Neural progenitor cell (in vitro differentiated cells): ENCODE results near the gene TRMT1. TPM values are rescaled to one million over a fixed set of nuclear protein-coding genes. Genes with fewer than 3 reads are reported as not detected.

Source experiments
- DNase-seq: peaks from one replicate; pipeline ENCODE4 v3.0.0-alpha.2; 2016; ENCODE audit warnings: low spot score
- H2AFZ ChIP-seq: fragments of 200-600 bp; sonication (generic); replicated peaks from 2 replicates; pipeline ENCODE4 v1.6.1; 2016; ENCODE audit warnings: antibody characterized with exemption
- H3F3A ChIP-seq: fragments of 200-600 bp; sonication (generic); 2 replicates; pipeline ENCODE4 v1.6.1; 2016; ENCODE audit warnings: antibody characterized with exemption, low read depth
- H3K27ac ChIP-seq: fragments of 200-600 bp; sonication (generic); 2 replicates; pipeline ENCODE4 v1.5.1; 2016; ENCODE audit warnings: mild to moderate bottlenecking
- H3K27me3 ChIP-seq: fragments of 200-600 bp; sonication (generic); 2 replicates; pipeline ENCODE4 v1.6.1; 2016; ENCODE audit warnings: mild to moderate bottlenecking, moderate library complexity
- H3K36me3 ChIP-seq: fragments of 200-600 bp; sonication (generic); 2 replicates; pipeline ENCODE4 v1.5.1; 2016
- H3K4me1 ChIP-seq: fragments of 200-600 bp; sonication (generic); 2 replicates; pipeline ENCODE4 v1.6.1; 2016; ENCODE audit warnings: mixed run types
- H3K4me2 ChIP-seq: fragments of 200-600 bp; sonication (generic); 2 replicates; pipeline ENCODE4 v1.6.1; 2016
- H3K4me3 ChIP-seq: fragments of 200-600 bp; sonication (generic); 2 replicates; pipeline ENCODE4 v1.5.1; 2016
- H3K79me2 ChIP-seq: fragments of 200-600 bp; sonication (generic); 2 replicates; pipeline ENCODE4 v1.6.1; 2016; ENCODE audit warnings: low read depth
- H3K9ac ChIP-seq: fragments of 200-600 bp; sonication (generic); 2 replicates; pipeline ENCODE4 v1.6.1; 2016
- H3K9me3 ChIP-seq: fragments of 200-600 bp; sonication (generic); 2 replicates; pipeline ENCODE4 v1.5.1; 2016; ENCODE audit warnings: low read depth
- H4K20me1 ChIP-seq: fragments of 200-600 bp; sonication (generic); 2 replicates; pipeline ENCODE4 v1.6.1; 2016; ENCODE audit warnings: low read depth
- H3K27ac Mint-ChIP-seq: 3 replicates; pipeline ENCODE4 v1.8.0; 2021; ENCODE audit warnings: mixed read lengths
- H3K27me3 Mint-ChIP-seq: 2 replicates; pipeline ENCODE4 v1.8.0; 2022; ENCODE audit warnings: low read depth, mild to moderate bottlenecking, inconsistent platforms, moderate library complexity, mixed read lengths; ENCODE audit not compliant: insufficient read depth
- H3K36me3 Mint-ChIP-seq: 3 replicates; pipeline ENCODE4 v1.8.0; 2021; ENCODE audit warnings: mixed read lengths
- H3K4me1 Mint-ChIP-seq: 3 replicates; pipeline ENCODE4 v1.8.0; 2021; ENCODE audit warnings: mixed read lengths
- H3K4me3 Mint-ChIP-seq: 3 replicates; pipeline ENCODE4 v1.8.0; 2021; ENCODE audit warnings: mild to moderate bottlenecking, moderate library complexity, mixed read lengths
- H3K9me3 Mint-ChIP-seq: 3 replicates; pipeline ENCODE4 v1.8.0; 2020; ENCODE audit warnings: mixed read lengths
- EZH2 ChIP-seq: fragments of 200-600 bp; sonication (generic); IDR thresholded peaks from 2 replicates; pipeline ENCODE4 v1.6.1; 2017; ENCODE audit warnings: antibody characterized with exemption, mild to moderate bottlenecking, moderate library complexity
- EZH2phosphoT487 ChIP-seq: fragments of 200-600 bp; sonication (generic); IDR thresholded peaks from 2 replicates; pipeline ENCODE4 v1.6.1; 2017; ENCODE audit warnings: antibody characterized with exemption
- total RNA-seq: library from RNA; depleted of rRNA; stranded (reverse); fragments of >200 nt; gene quantifications from 2 replicates; pipeline ENCODE4 v1.2.3, GENCODE V29; 2015; ENCODE audit warnings: low replicate concordance
- TF ChIP-seq, protein P1 (sequence below): fragments of 200-600 bp; sonication (generic); IDR thresholded peaks from 2 replicates; pipeline ENCODE4 v1.5.1; 2017; ENCODE audit warnings: antibody characterized with exemption, mild to moderate bottlenecking

TRMT1 gene
- total RNA-seq, 1 donor from 2014 or later: 30.2 TPM

DNA sequence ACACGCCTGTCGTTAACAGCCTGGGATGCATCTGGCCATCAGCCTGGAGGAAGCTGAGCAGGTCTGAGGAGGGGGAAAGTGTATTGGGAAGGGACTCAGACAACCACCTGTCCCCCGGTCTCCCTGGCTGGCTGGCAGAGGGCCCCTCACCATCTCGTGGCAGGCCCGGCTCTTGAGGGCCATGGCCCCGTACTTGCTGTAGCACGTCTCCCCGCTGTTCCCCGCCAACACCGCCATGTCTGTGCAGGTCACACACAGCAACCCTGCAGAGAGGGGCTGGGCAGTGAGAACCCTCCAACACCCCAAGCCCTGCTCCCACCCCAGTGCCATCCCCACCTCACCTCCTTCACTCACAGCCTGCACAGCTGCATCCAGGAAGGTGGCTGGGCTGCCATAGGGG lies 4.0 kb downstream of the TRMT1 start:
- H3K4me3 Mint-ChIP-seq: no peak overlapping the region
- H3K9me3 ChIP-seq: no peaks in the 10 kb centered on the region
- H3K4me2 ChIP-seq: no peak overlapping the region
- TF ChIP-seq EZH2phosphoT487 (no peak), EZH2 (no peak)
- TF ChIP-seq, protein P1, sequence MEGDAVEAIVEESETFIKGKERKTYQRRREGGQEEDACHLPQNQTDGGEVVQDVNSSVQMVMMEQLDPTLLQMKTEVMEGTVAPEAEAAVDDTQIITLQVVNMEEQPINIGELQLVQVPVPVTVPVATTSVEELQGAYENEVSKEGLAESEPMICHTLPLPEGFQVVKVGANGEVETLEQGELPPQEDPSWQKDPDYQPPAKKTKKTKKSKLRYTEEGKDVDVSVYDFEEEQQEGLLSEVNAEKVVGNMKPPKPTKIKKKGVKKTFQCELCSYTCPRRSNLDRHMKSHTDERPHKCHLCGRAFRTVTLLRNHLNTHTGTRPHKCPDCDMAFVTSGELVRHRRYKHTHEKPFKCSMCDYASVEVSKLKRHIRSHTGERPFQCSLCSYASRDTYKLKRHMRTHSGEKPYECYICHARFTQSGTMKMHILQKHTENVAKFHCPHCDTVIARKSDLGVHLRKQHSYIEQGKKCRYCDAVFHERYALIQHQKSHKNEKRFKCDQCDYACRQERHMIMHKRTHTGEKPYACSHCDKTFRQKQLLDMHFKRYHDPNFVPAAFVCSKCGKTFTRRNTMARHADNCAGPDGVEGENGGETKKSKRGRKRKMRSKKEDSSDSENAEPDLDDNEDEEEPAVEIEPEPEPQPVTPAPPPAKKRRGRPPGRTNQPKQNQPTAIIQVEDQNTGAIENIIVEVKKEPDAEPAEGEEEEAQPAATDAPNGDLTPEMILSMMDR: no peak
- H3K79me2 ChIP-seq: peaks cover 23% of the 10 kb centered on the region
- no peak overlapping the region for H3K4me3 ChIP-seq
- H3K4me1 Mint-ChIP-seq: peaks cover 16% of the 10 kb centered on the region
- no peak for DNase-seq
- no peaks in the 10 kb centered on the region for H4K20me1 ChIP-seq
- peaks cover 7% of the 10 kb centered on the region for H3K4me1 ChIP-seq
- H3F3A ChIP-seq: peaks cover 12% of the 10 kb centered on the region
- no peaks in the 10 kb centered on the region for H3K9me3 Mint-ChIP-seq
- no peaks in the 10 kb centered on the region for H3K36me3 ChIP-seq
- H3K27me3 Mint-ChIP-seq: no peaks in the 10 kb centered on the region
- H3K9ac ChIP-seq: no peak overlapping the region
- H3K36me3 Mint-ChIP-seq: peaks cover 4% of the 10 kb centered on the region
- H3K27ac Mint-ChIP-seq: no peak overlapping the region
- H2AFZ ChIP-seq: no peak overlapping the region
- no peaks in the 10 kb centered on the region for H3K27me3 ChIP-seq
- H3K27ac ChIP-seq: no peak overlapping the region

DNA sequence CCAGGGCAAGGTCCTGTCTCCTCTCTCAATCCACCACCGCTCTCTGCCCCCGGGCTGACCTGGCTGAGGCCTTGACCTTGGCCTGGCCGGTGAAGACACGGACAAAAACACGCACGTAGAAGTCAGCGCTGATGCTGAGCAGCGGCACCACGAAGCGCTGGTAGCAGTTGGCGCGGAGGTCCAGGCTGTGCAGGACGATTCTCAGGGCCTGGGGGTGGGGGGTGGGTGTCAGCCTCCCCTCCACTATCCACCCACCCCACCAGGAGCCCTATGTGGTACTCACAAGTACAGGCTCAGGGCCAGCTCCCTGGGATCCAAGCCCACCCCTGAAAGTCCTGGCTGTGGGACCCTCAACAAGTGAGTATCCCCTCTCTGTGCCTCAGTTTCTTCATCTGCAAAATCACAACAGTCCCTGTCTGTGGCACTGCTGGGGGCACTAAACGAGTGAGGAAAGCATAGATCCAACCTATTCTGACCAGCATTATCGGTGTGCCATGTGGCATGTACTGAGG lies 6.4 kb downstream of the TRMT1 start:
- H3K36me3 Mint-ChIP-seq: peaks cover 4% of the 10 kb centered on the region
- Histone ChIP-seq H3K4me1 (no peaks in the 10 kb centered on the region), H3K4me2 (no peak overlapping the region), H3K27ac (no peak overlapping the region), H3K36me3 (no peaks in the 10 kb centered on the region), H3K27me3 (no peaks in the 10 kb centered on the region), H3K9me3 (no peaks in the 10 kb centered on the region), H2AFZ (no peak overlapping the region), H4K20me1 (no peaks in the 10 kb centered on the region), H3K4me3 (no peak overlapping the region), H3K9ac (no peak overlapping the region), H3F3A (no peaks in the 10 kb centered on the region), H3K79me2 (peaks cover 10% of the 10 kb centered on the region)
- H3K4me3 Mint-ChIP-seq: no peak overlapping the region
- no peaks in the 10 kb centered on the region for H3K4me1 Mint-ChIP-seq
- no peak for DNase-seq
- H3K27me3 Mint-ChIP-seq: no peaks in the 10 kb centered on the region
- H3K27ac Mint-ChIP-seq: no peak overlapping the region
- no peaks in the 10 kb centered on the region for H3K9me3 Mint-ChIP-seq
- TF ChIP-seq, protein P1: no peak
- TF ChIP-seq EZH2phosphoT487 (no peak), EZH2 (no peak)

DNA sequence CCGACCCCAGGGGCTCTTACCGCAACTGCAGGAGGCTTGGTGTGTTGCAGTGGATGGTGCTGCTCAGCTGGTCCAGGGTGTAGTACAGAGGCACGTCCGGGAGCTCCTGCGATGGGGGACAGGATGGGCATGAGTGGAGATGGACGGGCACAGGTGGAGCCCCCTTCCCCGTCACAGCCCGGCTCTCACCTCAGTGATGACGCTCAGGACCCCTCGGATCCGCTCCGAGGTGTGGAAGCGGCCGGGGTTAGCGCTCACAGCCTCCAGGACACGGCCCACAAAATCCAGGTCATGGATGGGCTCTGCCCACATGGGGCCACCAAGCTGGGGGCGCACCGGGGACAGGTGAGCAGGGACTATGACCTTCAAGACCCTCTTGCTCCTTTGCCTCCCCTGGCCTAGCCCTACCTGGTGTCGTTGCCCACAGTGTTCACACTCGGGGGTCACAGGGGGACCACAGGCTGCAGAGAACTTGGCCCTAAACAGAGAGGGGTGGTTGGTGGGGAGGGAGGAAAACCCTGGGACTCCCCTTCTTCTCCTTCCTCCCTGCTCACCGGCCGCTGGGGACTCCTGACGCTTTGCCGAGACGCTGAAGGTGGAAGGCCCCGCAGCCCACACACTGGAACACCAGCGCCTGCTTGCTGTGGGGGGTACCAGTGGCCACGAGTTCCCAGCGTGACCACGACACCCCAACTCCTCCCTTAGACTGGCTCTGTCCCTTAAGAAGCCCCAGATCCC lies 7.0 kb downstream of the TRMT1 start:
- Histone ChIP-seq H3K27ac (no peak overlapping the region), H3K4me1 (no peaks in the 10 kb centered on the region), H3K36me3 (no peaks in the 10 kb centered on the region), H3K4me3 (no peak overlapping the region), H3K9ac (no peak overlapping the region), H4K20me1 (peaks cover 6% of the 10 kb centered on the region), H3K4me2 (no peak overlapping the region), H3K9me3 (no peaks in the 10 kb centered on the region), H3F3A (peaks cover 3% of the 10 kb centered on the region), H2AFZ (no peak overlapping the region), H3K27me3 (no peaks in the 10 kb centered on the region), H3K79me2 (peaks cover 4% of the 10 kb centered on the region)
- TF ChIP-seq EZH2 (no peak), EZH2phosphoT487 (no peak)
- TF ChIP-seq, protein P1: no peak
- H3K4me3 Mint-ChIP-seq: no peak overlapping the region
- no peak for DNase-seq
- no peaks in the 10 kb centered on the region for H3K27me3 Mint-ChIP-seq
- H3K27ac Mint-ChIP-seq: no peak overlapping the region
- no peaks in the 10 kb centered on the region for H3K4me1 Mint-ChIP-seq
- H3K36me3 Mint-ChIP-seq: peaks cover 4% of the 10 kb centered on the region
- no peaks in the 10 kb centered on the region for H3K9me3 Mint-ChIP-seq
